Left lobe of liver (tissue), 2 donors: ENCODE data around the gene EIF1AD. TPM values are rescaled to one million over a fixed set of nuclear protein-coding genes. Genes with fewer than 3 reads are reported as not detected.
"Not testable (repeated sequence)": the region's sequence is repeated elsewhere in the genome, so short reads cannot be mapped to it uniquely, and the experiment has no call there.

Source experiments
- ATAC-seq: fragments of 200-7000 bp; cut with Tn5 transposase; one replicate; pipeline ENCODE4 v1.9.1; 2020; ENCODE audit warnings: mild to moderate bottlenecking, moderate library complexity
- DNase-seq: peaks from one replicate; pipeline ENCODE4 v3.0.0-alpha.2; 2020; ENCODE audit warnings: low spot score
- total RNA-seq: library from RNA; stranded (reverse); gene quantifications from one replicate; pipeline ENCODE4 v1.2.1, GENCODE V29; 2021
- donor health status: DM: no; HTN: no; CAD: no; lungs with moderate emphysema.
- donor health status: DM: no; HTN: yes; CAD: no.

The EIF1AD gene
- total RNA-seq: 12.7 TPM

GRCh38 chr11:66001942-66002647 lies at the start of gene EIF1AD, which contains the start of gene BANF1:
Gene EIF1AD (minus strand): TSS chr11:66002157. CDS start chr11:66000389, 1,768 bp downstream.
Gene BANF1 (plus strand): TSS chr11:66002503. CDS start chr11:66003251, 748 bp downstream.
- DNase-seq (peak; percentile 94), ATAC-seq (peak; percentile 88)

DNA sequence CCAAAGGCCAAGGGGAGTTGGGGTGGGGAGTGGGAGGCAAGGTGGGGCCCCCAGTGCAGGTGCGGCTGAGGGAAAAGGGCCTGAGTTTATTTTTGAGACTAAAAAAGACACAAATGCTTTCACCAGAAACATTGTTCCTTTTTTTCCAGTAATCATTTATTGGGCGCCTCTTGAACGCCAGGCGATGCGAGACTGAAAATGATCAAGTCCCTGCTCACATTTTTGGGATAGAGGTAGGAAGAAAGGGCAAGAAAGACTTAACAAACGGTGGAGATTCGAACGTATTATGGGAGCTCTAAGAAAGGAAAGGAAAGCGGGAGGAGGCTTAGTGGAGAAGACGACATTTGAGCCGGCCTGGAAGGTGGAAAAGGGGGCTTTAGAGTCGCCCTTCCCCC lies 49.4 kb upstream of the EIF1AD start:
- ATAC-seq (no peak), DNase-seq (no peak)

DNA sequence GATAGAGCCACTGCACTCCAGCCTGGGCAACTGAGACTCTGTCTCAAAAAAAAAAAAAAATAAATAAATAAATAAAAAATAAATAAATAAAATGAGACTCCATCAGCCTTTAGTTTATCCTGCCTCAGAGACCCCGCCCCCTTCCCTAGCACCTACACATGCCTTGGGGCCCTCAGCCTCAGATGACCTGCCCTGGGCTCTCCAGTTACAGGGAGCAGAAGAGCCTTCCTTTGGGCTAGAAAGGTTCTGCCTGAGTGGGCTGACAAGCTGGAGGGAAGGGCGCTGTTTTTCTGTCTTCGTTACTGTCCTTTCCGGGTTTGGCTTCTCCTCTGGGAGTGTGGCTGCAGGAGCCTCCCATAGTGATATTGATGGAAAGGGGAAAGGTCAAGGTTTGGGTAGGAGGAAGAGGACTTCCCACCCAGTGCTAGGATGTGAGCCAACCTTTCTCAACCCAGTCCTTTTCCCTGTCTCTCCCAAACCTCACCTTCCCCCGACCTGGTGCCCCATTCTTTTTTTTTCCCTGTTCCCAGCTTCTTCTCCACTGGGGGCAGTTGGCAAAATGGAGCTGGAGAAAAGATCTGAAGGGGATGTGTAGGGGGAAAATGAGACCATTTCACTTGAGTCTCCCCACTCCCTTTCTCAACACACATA lies 48.7 kb upstream of the EIF1AD start:
- no peak for DNase-seq
- ATAC-seq: no peak

DNA sequence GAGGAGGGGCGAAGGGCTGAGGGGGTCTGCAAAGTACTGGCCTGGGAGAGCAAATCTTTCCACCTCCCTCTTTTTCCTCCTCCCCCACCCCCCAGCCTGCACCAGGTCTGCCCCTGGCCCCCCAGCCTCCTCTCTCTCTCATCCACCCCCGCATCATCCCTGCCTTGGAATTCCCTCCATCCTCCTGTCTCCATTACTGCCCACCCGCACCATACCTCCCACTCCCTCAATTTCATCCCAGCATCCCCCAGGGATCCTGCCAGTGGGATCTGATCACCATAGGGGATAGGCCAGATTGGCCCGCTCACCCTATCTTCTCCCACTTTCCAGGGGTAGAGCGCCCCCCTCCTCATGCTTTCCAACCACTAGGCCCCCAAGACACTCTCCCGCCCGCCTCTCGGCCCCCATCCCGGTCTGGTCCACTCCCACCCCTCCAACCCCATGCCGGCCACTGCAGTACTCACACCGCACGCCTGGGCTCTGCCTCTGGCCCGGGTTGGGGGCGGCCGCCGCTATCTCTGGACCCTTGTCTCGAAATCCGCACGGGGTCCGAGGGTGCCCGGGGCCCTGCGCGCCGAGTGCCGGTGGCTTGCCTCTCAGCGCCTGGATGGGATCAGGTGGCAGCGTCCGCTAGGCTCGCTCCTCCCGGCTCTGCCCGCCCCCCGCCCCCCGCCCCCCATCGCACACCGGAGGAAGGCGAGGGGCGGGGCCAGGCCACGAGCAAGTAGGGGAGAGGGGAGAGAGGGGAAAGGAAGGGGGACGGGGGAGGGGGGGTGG lies 46.8 kb upstream of the EIF1AD start, which contains the start of gene GAL3ST3:
TSS of gene GAL3ST3 (minus strand) at position 615 of the 777 bp plus-strand sequence. CDS start 3,746 bp downstream, outside the sequence.
- DNase-seq (no peak), ATAC-seq (no peak)

DNA sequence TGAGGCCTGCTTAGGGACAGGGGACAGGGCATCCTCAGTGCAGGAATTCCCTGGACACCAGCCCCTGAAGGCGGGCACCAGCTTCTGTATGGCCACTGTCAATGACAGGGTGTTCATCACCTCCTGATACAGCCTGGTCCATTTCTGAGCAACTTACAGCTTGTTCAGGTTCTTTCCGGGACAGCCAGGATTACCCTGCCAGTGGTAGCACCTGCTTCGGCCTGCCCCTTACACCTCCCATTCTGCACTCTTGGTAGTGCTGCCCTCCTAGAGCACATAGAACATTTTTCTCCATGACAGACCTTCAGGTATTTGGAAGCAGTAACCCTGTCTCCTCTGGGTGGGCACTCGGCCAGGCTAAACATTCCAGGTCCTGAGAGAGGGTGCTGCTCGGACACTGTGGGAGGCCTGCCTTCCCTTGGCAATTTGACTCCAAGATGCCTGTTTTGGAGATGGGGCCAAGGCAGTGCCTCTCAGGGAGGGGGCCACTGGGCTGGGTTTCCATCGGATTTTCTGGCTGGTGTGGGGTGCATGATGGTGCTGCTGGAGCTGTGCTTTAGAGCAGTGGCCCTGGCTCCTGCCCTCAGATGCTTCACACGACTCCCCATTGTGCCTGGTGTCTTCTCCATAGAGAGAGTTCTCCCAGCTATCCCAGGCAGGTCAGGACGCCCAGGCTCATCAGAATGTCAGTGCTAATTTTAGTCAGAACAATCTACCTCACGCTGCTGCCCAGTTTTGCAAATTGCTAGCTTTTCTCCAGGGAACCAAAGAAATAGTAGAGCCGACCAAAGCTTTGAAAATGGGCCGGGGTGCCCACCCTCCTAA lies 45.8 kb upstream of the EIF1AD start:
- DNase-seq: no peak
- ATAC-seq: no peak

GRCh38 chr11:66046901-66047300 lies 44.9 kb upstream of the EIF1AD start:
- no peak for ATAC-seq
- DNase-seq: no peak

DNA sequence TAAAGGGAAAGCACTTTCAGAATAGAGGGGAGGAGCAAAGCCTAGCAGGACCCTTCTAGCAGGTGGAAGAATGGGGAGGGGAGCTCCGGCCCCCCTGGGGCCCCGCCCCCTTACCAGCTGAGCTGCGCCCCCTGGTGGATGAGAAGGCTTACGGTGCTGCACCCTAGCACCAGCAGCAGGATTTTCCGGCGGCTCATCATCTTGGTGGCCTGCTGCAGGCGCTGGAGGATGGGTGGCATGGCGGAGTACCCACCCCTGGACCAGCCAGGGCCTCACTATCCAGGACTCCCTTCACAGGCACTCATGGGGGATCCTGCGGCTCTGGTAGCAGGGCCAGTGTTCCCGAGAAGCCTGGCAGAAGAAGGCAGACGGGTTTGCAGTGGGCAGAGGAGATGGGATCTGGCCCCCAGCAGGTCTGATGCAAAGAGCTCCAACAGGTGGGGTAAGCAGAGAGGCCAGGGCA lies 43.3 kb upstream of the EIF1AD start:
- DNase-seq: peak; percentile 73
- peak; percentile 94 for ATAC-seq

- ATAC-seq (no peak), DNase-seq (no peak)
Measured at GRCh38 chr11:66044757-66045156, 42.8 kb upstream of the EIF1AD start.

DNA sequence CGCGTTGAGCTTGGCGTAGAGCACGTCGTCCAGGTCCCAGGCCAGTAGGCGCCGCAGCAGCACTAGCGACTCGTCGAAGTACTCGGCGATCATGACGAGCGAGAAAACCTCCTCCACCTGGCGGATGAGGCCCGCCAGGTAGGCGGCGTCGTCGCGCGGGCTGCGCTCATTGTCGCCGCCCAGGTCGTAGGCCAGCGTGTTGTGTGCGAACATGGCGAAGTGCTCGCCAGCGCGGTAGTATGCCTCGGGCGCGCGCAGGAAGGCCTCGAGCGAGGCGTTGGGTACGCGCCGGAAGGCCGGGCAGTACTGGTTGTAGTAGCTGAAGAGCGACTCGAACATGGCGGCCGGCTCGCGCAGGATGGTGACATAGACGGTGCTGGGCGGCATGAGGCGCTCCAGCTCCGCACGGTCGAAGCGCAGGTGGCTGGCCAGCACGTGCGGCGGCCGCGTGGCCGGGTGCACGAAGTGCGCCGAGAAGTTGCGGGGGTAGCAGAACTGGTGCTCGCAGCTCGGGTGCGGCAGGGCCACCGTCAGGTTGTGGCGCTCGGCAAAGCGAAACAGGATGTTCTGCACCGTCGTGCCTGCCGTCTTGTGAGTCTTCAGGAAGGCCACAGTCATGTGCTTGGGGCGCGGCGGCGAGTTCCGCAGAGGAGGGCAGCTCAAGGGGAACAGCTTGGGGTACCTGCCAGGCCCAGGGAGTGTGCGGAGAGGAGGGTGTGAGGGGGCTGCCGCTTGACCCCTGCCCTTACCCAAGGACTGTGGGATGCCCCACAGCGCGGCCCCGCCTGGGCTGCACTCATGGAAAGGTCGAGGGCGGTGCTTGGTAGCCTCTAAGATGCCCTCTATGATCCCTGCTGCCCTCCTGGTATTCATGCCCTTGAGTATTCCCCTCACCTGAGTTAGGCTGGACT lies 41.3 kb upstream of the EIF1AD start:
- ATAC-seq (no peak), DNase-seq (no peak)

DNA sequence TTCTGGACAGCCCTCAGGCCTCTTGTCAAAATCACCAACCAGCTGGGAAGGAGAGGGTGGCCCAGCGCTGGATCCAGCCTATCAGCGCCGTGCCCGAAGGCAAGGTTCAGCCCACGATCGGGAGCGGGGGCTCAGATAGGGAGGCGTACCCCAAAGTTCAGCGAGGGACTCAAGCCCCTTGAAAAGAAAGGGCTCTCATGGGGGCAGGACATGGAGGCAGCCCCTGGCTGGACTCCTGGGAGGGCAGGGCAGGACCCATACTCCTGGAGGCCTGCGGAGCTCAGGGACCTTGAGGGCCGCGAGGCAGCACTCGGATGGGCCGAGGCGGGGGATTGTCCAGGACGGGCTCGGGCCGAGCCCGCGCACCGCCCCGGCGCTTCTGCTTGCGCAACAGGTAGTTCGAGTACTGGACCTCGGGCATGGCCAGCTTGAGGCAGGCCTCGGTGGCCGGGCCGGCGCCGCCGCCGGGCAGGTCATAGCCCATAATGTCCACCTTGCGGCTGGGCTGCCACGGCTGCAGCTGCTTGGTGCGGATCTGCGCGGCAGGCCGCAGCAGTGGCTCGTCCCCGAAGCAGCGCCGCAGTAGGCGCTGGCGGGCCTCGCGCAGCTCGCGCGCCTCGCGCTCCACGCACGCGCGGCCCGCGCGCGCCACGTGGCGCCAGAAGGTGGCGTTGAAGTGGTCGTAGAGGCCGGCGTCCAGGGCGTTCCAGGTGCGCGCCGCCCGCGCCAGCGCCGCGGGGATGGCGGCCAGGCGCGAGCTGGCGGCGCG lies 40.5 kb upstream of the EIF1AD start:
- no peak for DNase-seq

GRCh38 chr11:66039765-66040164 lies 37.8 kb upstream of the EIF1AD start:
- DNase-seq: no peak
- no peak for ATAC-seq

More for the DNA sequence above, 40.5 kb upstream of the EIF1AD start:
- no peak for ATAC-seq

DNA sequence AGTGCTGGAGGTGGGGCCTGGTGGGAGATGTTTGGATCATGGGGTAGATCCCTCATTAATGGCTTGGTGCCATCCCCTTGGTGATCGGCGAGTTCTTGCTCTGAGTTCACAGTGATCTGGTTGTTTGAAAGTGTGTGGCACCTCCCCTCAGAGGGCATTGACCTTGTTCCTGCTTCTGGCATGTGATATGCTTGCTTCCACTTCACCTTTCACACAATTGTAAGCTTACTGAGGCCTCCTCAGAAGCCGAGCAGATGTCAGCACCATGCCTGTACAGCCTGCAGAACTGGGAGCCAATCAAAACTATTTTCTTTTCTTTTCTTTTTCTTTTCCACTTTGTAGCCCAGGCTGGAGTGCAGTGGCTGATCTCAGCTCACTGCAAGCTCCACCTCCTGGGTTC lies 35.4 kb upstream of the EIF1AD start:
- DNase-seq (no peak), ATAC-seq (no peak)

DNA sequence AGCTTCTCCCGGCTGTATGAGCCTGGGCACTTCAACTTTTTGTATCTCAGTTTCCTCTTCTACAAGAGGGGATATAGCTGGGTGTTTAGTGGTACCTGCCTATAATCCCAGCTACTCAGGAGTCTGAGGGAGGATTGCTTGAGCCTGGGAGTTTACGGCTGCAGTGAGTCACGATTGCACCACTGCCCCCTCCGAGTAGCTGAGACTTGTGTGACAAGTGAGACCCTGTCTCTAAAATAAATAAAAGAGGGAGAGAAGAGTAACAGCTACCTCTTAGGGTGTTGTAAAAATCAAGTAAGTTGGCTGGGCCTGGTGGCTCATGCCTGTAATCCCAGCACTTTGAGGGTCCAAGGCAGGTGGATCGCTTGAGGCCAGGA lies 34.4 kb upstream of the EIF1AD start:
- ATAC-seq: no peak

DNA sequence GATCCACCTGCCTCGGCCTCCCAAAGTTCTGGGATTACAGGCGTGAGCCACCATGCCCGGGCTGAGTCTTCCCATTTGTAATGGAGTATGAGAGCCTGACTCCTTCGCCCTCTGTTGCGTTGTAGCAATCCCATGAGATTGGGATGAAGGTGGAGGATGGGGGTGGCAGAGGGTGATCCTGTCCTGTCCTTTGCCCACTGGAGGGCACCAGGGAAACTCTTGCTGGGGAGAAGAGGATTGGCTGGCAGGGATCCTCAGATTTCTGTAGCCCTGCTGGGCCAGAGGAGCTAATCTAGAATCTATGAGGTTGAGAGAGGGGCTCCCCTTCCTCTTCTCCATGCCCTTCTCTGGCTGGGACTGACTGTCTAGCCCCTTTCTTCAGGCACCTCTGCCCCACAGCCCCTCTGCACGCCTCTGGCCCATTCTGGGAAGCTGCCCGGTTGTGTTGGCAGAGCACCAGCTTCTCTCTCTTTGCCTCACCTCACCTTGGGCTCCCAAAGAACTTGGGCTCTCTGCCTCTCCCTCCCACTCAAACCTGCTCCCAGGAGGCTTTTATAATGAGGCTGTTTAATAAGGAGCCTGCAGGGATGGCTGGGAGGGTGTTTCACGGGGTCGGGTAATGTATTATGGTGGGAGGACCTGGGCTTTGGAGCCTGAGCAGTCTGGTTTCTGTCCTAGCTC lies 33.8 kb upstream of the EIF1AD start:
- no peak for DNase-seq
- no peak for ATAC-seq

More for the DNA sequence above, 34.4 kb upstream of the EIF1AD start:
- DNase-seq: no peak

GRCh38 chr11:66032957-66033735 lies 31.2 kb upstream of the EIF1AD start:
- DNase-seq (no peak), ATAC-seq (no peak)

DNA sequence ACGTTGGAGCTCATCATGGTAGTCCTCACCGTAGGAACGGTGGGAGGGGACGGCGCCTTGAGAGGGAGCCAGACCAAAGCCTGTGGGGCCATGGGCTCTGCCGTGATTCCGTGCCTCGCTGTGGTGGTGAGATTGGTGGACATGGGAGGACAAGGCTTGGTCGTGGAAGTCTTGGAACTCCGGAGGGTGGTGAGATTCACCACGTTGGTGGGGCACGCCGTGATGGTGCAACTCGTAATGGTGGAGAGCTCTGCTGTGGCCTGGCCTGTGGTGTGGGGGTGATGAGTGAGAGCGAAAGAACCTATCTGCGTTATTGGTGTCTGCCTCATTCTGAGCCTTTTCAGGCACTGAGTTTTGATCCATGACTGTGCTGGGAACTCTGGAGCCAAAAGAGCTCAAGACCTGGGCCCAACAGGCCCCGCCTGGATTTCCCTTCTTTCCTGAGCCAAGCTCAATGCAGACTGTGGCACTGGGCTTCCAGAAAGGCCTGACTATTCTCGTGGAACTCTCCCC lies 24.1 kb upstream of the EIF1AD start, which contains the start of gene CATSPER1:
TSS of gene CATSPER1 (minus strand) at position 463 of the 513 bp plus-strand sequence. CDS start at position 363, 100 bp downstream.
- ATAC-seq: no peak
- DNase-seq: no peak

DNA sequence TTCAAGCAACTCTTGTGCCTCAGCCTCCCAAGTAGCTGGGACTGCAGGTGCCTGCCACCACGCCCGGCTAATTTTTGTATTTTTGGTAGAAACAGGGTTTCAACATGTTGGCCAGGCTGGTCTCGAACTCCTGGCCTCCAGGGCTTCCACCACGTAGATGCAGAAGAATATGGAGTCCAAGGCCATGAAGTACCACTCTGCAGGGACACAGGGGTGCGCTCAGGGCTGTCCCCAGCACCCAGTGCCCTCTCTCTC lies 21.2 kb upstream of the EIF1AD start:
- ATAC-seq, DNase-seq: not testable (repeated sequence)
